H1 (cell line): ENCODE results near the gene VTN.

Source experiments
- CBX8 ChIP-seq: fragments of 300-800, 300-1000 bp; sonication (generic); IDR thresholded peaks from 2 replicates; pipeline ENCODE4 v1.7.1; 2016; ENCODE audit warnings: low read depth, low read length, borderline replicate concordance
- CHD2 ChIP-seq: IDR thresholded peaks from 2 replicates; pipeline ENCODE4 v1.6.1; 2012; ENCODE audit warnings: low read length, improper control_type of control experiment
- EP300 ChIP-seq, 2 experiments: IDR thresholded peaks; 1 replicate in 1 of 2; 2 replicates in 1 of 2; pipeline ENCODE4 v1.6.1; 2011 to 2012; ENCODE audit warnings: low read depth in 2 of 2, low read length in 2 of 2, mild to moderate bottlenecking in 2 of 2, borderline replicate concordance in 1 of 2, inconsistent platforms in 1 of 2, moderate library complexity in 1 of 2
- NANOG ChIP-seq: IDR thresholded peaks from 2 replicates; pipeline ENCODE4 v1.6.1; 2011; ENCODE audit warnings: low read length, low read depth, mild to moderate bottlenecking, inconsistent platforms; ENCODE audit not compliant: insufficient read depth, poor library complexity, severe bottlenecking
- PHF8 ChIP-seq: fragments of 200-600 bp; sonication (generic); conservative IDR thresholded peaks from 2 replicates; pipeline ENCODE4 v1.7.1; 2012; ENCODE audit warnings: low read depth, mild to moderate bottlenecking, inconsistent platforms, low read length, moderate library complexity
- POLR2A ChIP-seq, 2 experiments: IDR thresholded peaks; 1 replicate in 1 of 2; 2 replicates in 1 of 2; pipeline ENCODE4 v1.6.1; 2011; ENCODE audit warnings: low read depth in 2 of 2, low read length in 2 of 2, mild to moderate bottlenecking in 2 of 2; ENCODE audit errors: control extremely low read depth in 1 of 2
- POLR2AphosphoS5 ChIP-seq: IDR thresholded peaks from 2 replicates; pipeline ENCODE4 v1.6.1; 2011; ENCODE audit warnings: low read depth, low read length
- RFX5 ChIP-seq: IDR thresholded peaks from 2 replicates; pipeline ENCODE4 v1.6.1; 2011; ENCODE audit warnings: low read depth, low read length, improper control_type of control experiment, borderline replicate concordance
- SP1 ChIP-seq: IDR thresholded peaks from 2 replicates; pipeline ENCODE4 v1.6.1; 2011; ENCODE audit warnings: low read depth, low read length
- ZNF274 ChIP-seq: IDR thresholded peaks from 2 replicates; pipeline ENCODE4 v1.7.0; 2012; ENCODE audit warnings: low read length, borderline replicate concordance; ENCODE audit errors: extremely low read depth
- TF ChIP-seq, protein P1 (sequence below), 3 experiments: IDR thresholded peaks; 1 replicate in 2 of 3; 2 replicates in 1 of 3; pipeline versions ENCODE4 v1.5.1 to v1.6.1; 2011; ENCODE audit warnings: low read length in 3 of 3, mild to moderate bottlenecking in 3 of 3, inconsistent platforms in 2 of 3, low read depth in 1 of 3, moderate library complexity in 1 of 3; ENCODE audit not compliant: insufficient read depth in 1 of 3; ENCODE audit errors: control extremely low read depth in 1 of 3
- TF ChIP-seq, protein P2 (sequence below): IDR thresholded peaks from 2 replicates; pipeline ENCODE4 v1.6.1; 2012; ENCODE audit warnings: inconsistent platforms

DNA sequence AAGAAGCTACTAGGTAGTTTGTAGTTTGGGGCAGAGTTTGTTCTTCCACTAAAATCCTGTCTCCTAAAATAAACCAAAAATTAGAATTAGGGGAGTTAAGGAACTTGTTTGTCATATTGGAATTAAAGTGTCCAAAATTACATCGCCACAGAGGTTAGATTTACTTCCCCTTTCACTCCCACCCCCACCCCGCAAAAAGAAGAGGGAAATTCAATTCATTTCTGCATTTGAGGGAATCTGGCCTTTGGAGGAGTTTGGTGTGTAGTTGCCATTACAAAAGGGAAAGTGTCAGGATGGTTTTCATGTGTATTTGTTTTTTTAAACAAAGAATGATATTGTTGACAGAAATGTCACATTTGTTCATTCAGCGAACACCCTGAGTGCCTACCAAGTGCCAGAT lies 45.3 kb downstream of the VTN start:
- TF ChIP-seq CBX8 = no peak
- TF ChIP-seq, protein P1, sequence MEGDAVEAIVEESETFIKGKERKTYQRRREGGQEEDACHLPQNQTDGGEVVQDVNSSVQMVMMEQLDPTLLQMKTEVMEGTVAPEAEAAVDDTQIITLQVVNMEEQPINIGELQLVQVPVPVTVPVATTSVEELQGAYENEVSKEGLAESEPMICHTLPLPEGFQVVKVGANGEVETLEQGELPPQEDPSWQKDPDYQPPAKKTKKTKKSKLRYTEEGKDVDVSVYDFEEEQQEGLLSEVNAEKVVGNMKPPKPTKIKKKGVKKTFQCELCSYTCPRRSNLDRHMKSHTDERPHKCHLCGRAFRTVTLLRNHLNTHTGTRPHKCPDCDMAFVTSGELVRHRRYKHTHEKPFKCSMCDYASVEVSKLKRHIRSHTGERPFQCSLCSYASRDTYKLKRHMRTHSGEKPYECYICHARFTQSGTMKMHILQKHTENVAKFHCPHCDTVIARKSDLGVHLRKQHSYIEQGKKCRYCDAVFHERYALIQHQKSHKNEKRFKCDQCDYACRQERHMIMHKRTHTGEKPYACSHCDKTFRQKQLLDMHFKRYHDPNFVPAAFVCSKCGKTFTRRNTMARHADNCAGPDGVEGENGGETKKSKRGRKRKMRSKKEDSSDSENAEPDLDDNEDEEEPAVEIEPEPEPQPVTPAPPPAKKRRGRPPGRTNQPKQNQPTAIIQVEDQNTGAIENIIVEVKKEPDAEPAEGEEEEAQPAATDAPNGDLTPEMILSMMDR (IDR thresholded peaks at IDR 0.05; ENCODE audit: control extremely low read depth in 1 of 3, insufficient read depth in 1 of 3, low read depth in 1 of 3, low read length in 3 of 3) = no peak
- no peak for TF ChIP-seq POLR2A (IDR thresholded peaks at IDR 0.05; ENCODE audit: control extremely low read depth in 1 of 2, low read depth in 2 of 2, low read length in 2 of 2)
- no peak for TF ChIP-seq POLR2AphosphoS5
- TF ChIP-seq SP1 = no peak
- TF ChIP-seq, protein P2, sequence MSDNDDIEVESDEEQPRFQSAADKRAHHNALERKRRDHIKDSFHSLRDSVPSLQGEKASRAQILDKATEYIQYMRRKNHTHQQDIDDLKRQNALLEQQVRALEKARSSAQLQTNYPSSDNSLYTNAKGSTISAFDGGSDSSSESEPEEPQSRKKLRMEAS = no peak
- no peak for TF ChIP-seq CHD2
- TF ChIP-seq EP300 (IDR thresholded peaks at IDR 0.05; ENCODE audit: borderline replicate concordance in 1 of 2, low read depth in 2 of 2, low read length in 2 of 2) = no peak
- TF ChIP-seq NANOG = no peak
- TF ChIP-seq RFX5 = no peak
- no peak for TF ChIP-seq PHF8
- no peak for TF ChIP-seq ZNF274
